Calu3 (cell line): Measurements from ENCODE around the gene XBP1. TPM values are rescaled to one million over a fixed set of nuclear protein-coding genes. Genes with fewer than 3 reads are reported as not detected.

Experiments
- BruUV-seq: library from RNA; stranded (reverse); fragments of 400-500 nt; replicated peaks from 2 replicates; lab custom pipeline; 2021; lab: Mats Ljungman, UMichigan
- CTCF ChIA-PET: fragments of 300-600 bp; sonication (Branson Sonifier 250); formaldehyde crosslinking; loops from one replicate; lab custom pipeline; 2022; ENCODE audit warnings: antibody characterized with exemption; lab: Charles Lee
- DNase-seq: peaks from one replicate; pipeline ENCODE4 v3.0.0; 2022
- H3K27ac Mint-ChIP-seq: one replicate; pipeline ENCODE4 v1.8.0; 2022; ENCODE audit warnings: mixed read lengths; ENCODE audit not compliant: unreplicated experiment
- H3K27me3 Mint-ChIP-seq: one replicate; pipeline ENCODE4 v1.8.0; 2022; ENCODE audit warnings: mixed read lengths; ENCODE audit not compliant: unreplicated experiment
- H3K36me3 Mint-ChIP-seq: one replicate; pipeline ENCODE4 v1.8.0; 2022; ENCODE audit warnings: mild to moderate bottlenecking, moderate library complexity, mixed read lengths; ENCODE audit not compliant: insufficient read depth, unreplicated experiment
- H3K4me1 Mint-ChIP-seq: one replicate; pipeline ENCODE4 v1.8.0; 2022; ENCODE audit warnings: mild to moderate bottlenecking, low read depth, mixed read lengths; ENCODE audit not compliant: unreplicated experiment
- H3K4me3 Mint-ChIP-seq: one replicate; pipeline ENCODE4 v1.8.0; 2022; ENCODE audit warnings: mild to moderate bottlenecking, low read depth, moderate library complexity, mixed read lengths; ENCODE audit not compliant: unreplicated experiment
- H3K9me3 Mint-ChIP-seq: one replicate; pipeline ENCODE4 v1.8.0; 2022; ENCODE audit warnings: low read depth, mixed read lengths; ENCODE audit not compliant: unreplicated experiment
- intact Hi-C: fragments of 100-400 bp; cut with micrococcal nuclease; formaldehyde crosslinking; loops from one replicate; pipeline ENCODE4 v1.10.0; 2022; ENCODE audit not compliant: unreplicated experiment
- total RNA-seq: library from RNA; stranded (reverse); gene quantifications from 2 replicates; pipeline ENCODE4 v1.2.3, GENCODE V29; 2022
- TF ChIP-seq, protein P1 (sequence below): fragments of 200-600 bp; IDR thresholded peaks from one replicate; pipeline ENCODE4 v1.8.0; 2022; ENCODE audit warnings: antibody characterized with exemption; ENCODE audit not compliant: unreplicated experiment

The XBP1 gene
- total RNA-seq, 1 experiment from 2014 or later = 179 TPM

DNA sequence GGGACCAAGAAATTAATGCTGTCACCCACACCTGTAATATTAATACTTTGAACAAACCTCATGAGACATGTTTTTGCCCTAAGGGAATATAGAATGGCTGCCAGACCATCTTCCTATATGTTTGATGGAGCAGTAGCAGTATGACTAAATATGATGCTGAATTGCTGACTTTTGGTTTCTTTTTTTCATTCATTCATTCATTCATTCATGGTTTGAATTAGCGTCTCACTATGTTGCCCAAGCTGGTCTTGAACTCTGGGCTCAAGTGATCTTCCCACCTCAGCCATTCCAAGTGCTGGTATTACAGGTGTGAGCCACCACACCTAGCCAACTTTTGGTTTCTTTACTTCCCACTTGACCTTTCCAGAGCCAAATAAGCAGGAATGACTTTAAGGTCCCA is 20.1 kb downstream of the XBP1 start:
- Mint-ChIP-seq H3K27ac (no peak overlapping the region), H3K4me1 (peaks cover 3% of the 10 kb centered on the region), H3K4me3 (no peak overlapping the region), H3K9me3 (no peaks in the 10 kb centered on the region), H3K27me3 (no peaks in the 10 kb centered on the region), H3K36me3 (peaks cover 58% of the 10 kb centered on the region)
- BruUV-seq = no TSS peak
- intact Hi-C loops = no loop called here
- CTCF ChIA-PET = no interaction called here
- DNase-seq = no peak
- TF ChIP-seq, protein P1, sequence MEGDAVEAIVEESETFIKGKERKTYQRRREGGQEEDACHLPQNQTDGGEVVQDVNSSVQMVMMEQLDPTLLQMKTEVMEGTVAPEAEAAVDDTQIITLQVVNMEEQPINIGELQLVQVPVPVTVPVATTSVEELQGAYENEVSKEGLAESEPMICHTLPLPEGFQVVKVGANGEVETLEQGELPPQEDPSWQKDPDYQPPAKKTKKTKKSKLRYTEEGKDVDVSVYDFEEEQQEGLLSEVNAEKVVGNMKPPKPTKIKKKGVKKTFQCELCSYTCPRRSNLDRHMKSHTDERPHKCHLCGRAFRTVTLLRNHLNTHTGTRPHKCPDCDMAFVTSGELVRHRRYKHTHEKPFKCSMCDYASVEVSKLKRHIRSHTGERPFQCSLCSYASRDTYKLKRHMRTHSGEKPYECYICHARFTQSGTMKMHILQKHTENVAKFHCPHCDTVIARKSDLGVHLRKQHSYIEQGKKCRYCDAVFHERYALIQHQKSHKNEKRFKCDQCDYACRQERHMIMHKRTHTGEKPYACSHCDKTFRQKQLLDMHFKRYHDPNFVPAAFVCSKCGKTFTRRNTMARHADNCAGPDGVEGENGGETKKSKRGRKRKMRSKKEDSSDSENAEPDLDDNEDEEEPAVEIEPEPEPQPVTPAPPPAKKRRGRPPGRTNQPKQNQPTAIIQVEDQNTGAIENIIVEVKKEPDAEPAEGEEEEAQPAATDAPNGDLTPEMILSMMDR = no peak

DNA sequence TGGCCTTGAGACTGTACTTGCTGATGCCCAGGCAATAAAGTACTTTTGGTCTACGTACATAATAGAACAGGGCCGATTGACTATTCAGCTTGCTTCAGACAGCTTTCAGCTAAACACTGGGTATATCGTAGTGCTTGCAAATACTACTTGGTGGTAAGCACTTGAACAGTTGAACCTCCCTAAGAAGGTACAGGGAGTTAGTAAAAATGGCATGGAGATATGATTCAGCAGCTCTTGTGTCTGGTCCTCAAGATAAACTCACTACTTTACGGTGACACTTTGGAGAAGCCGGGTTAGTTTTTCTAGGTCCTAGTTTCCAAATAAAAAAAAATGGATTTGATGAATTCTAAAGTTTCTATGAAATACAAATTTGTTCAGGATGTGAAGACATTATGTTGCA is 20.5 kb downstream of the XBP1 start:
- Mint-ChIP-seq H3K4me1 (peaks cover 7% of the 10 kb centered on the region), H3K4me3 (no peak overlapping the region), H3K27me3 (no peaks in the 10 kb centered on the region), H3K27ac (no peak overlapping the region), H3K9me3 (no peaks in the 10 kb centered on the region), H3K36me3 (peaks cover 58% of the 10 kb centered on the region)
- intact Hi-C loops = no loop called here
- no TSS peak for BruUV-seq
- TF ChIP-seq, protein P1 = no peak
- no peak for DNase-seq
- CTCF ChIA-PET = no interaction called here

GRCh38 chr22:28774378-28774777 is 26.0 kb downstream of the XBP1 start:
- no peak for DNase-seq
- BruUV-seq = no TSS peak
- intact Hi-C loops = no loop called here
- peaks cover 23% of the 10 kb centered on the region for H3K4me1 Mint-ChIP-seq
- CTCF ChIA-PET = no interaction called here
- peaks cover 54% of the 10 kb centered on the region for H3K36me3 Mint-ChIP-seq
- no peaks in the 10 kb centered on the region for H3K9me3 Mint-ChIP-seq
- no peaks in the 10 kb centered on the region for H3K27me3 Mint-ChIP-seq
- TF ChIP-seq, protein P1 = no peak
- peak overlapping the region; percentile 40 for H3K4me3 Mint-ChIP-seq
- peak overlapping the region; percentile 30 for H3K27ac Mint-ChIP-seq

DNA sequence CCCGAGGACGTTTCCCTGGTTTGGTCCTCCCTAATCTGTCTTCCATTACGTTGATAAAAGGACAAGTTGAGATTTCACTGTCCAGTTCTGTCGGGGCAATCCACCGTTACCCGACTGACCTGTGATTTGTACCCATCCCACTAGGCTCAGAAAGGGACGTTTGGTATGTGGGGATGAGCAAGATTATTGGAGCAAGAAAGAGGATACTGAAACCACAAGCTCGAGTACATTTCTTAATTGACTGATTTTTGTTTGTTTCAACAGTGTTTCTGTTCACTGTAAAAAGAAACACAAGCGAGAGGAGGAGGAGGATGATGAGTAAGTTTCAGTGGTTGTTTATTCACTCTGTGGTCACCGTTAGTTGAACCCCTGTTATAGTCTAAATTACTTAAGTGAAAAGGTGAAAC is 26.9 kb downstream of the XBP1 start:
- peak overlapping the region; percentile 43 for H3K27ac Mint-ChIP-seq
- peak overlapping the region; percentile 80 for H3K4me3 Mint-ChIP-seq
- H3K9me3 Mint-ChIP-seq = peaks cover 2% of the 10 kb centered on the region
- H3K36me3 Mint-ChIP-seq = peaks cover 54% of the 10 kb centered on the region
- no peak for DNase-seq
- TF ChIP-seq, protein P1 = no peak
- no peaks in the 10 kb centered on the region for H3K27me3 Mint-ChIP-seq
- CTCF ChIA-PET = no interaction called here
- TSS peak; percentile 55 for BruUV-seq
- intact Hi-C loops = no loop called here
- H3K4me1 Mint-ChIP-seq = peaks cover 23% of the 10 kb centered on the region
